ENCODE results near the gene ADCY6.

DNA sequence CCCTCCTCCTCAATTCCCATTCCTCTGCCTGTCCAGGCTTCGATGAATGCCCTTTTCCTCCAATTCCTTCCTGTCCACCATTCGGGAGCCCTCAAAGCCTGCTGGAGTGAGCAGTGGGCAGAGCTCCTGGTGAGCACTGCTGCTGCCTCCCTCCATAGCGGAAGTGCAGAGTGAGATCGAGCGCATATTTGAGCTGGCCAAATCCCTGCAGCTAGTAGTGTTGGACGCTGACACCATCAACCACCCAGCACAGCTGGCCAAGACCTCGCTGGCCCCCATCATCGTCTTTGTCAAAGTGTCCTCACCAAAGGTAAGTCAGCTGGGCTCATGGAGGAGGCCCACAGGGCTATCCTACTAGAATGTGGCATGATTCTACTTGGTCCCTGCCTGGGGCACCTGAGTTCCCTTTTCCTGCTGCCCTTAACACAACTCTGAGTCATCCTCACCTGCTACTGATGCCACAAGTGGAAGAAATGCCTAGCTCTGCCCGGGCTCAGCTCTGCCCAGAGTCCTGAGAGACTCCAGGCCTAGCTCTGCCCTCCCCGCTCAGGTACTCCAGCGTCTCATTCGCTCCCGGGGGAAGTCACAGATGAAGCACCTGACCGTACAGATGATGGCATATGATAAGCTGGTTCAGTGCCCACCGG lies 37.4 kb upstream of the ADCY6 start:
- TF ChIP-seq, protein P1, sequence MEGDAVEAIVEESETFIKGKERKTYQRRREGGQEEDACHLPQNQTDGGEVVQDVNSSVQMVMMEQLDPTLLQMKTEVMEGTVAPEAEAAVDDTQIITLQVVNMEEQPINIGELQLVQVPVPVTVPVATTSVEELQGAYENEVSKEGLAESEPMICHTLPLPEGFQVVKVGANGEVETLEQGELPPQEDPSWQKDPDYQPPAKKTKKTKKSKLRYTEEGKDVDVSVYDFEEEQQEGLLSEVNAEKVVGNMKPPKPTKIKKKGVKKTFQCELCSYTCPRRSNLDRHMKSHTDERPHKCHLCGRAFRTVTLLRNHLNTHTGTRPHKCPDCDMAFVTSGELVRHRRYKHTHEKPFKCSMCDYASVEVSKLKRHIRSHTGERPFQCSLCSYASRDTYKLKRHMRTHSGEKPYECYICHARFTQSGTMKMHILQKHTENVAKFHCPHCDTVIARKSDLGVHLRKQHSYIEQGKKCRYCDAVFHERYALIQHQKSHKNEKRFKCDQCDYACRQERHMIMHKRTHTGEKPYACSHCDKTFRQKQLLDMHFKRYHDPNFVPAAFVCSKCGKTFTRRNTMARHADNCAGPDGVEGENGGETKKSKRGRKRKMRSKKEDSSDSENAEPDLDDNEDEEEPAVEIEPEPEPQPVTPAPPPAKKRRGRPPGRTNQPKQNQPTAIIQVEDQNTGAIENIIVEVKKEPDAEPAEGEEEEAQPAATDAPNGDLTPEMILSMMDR (IDR thresholded peaks at IDR 0.05) = no peak
- no peak for TF ChIP-seq POLR2A (IDR thresholded peaks at IDR 0.05)

Measured in vagina (tissue), 2 donors.